ENCODE results near the gene TTI1. TPM values are rescaled to one million over a fixed set of nuclear protein-coding genes. Genes with fewer than 3 reads are reported as not detected.

TTI1 gene
- total RNA-seq, 1 experiment from 2014 or later, result 26.9 TPM

DNA sequence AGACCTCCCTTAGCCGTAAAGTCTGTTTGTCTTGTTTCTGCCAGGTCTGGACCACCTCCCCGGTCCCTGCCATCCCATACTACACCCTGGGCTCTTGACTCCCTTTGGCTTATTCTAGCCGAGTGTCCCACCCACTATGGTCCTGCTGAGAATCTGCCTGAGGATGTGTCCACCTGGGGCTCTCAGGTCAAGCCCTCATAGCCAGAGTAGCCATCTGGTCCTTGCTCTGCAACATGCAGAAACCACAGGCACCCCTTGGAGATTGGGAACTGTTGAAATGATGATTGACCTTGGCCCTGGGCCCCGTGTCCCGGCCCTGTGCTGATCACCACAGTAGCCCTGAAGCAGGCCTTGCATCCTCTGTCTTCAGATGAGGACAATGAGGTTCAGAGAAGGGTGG, 86.3 kb downstream of the TTI1 start:
- Histone ChIP-seq H3K79me2 (ENCODE audit: insufficient read depth, low read length) (no peaks in the 10 kb centered on the region), H3K4me3 (replicated peaks in 1 of 2; ENCODE audit: low read depth in 1 of 2, low read length in 2 of 2) (no peak overlapping the region), H3K9me2 (ENCODE audit: insufficient read depth) (no peaks in the 10 kb centered on the region), H3K9me3 (ENCODE audit: control insufficient read depth in 1 of 2, insufficient read depth in 1 of 2, low read depth in 1 of 2, low read length in 2 of 2) (no peaks in the 10 kb centered on the region), H3K4me1 (ENCODE audit: control insufficient read depth in 1 of 2, insufficient read depth in 2 of 2, low read length in 2 of 2) (no peaks in the 10 kb centered on the region), H3K36me3 (ENCODE audit: control insufficient read depth in 1 of 2, insufficient read depth in 2 of 2, low read length in 2 of 2) (no peaks in the 10 kb centered on the region), H3K27me3 (ENCODE audit: insufficient read depth, low read length) (no peaks in the 10 kb centered on the region), H3K9ac (ENCODE audit: low read length) (no peak overlapping the region), H2AFZ (ENCODE audit: low read depth, low read length, poor library complexity, severe bottlenecking) (no peak overlapping the region), H3K27ac (ENCODE audit: low read depth, low read length) (no peak overlapping the region), H3K4me2 (ENCODE audit: low read length) (no peak overlapping the region), H4K20me1 (ENCODE audit: insufficient read depth) (no peaks in the 10 kb centered on the region)
- intact Hi-C loops (cut with micrococcal nuclease), result no loop called here
- TF ChIP-seq, protein P1, sequence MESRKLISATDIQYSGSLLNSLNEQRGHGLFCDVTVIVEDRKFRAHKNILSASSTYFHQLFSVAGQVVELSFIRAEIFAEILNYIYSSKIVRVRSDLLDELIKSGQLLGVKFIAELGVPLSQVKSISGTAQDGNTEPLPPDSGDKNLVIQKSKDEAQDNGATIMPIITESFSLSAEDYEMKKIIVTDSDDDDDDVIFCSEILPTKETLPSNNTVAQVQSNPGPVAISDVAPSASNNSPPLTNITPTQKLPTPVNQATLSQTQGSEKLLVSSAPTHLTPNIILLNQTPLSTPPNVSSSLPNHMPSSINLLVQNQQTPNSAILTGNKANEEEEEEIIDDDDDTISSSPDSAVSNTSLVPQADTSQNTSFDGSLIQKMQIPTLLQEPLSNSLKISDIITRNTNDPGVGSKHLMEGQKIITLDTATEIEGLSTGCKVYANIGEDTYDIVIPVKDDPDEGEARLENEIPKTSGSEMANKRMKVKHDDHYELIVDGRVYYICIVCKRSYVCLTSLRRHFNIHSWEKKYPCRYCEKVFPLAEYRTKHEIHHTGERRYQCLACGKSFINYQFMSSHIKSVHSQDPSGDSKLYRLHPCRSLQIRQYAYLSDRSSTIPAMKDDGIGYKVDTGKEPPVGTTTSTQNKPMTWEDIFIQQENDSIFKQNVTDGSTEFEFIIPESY (IDR thresholded peaks at IDR 0.05; ENCODE audit: extremely low read depth, insufficient replicate concordance, low read length), result no peak
- TF ChIP-seq SIN3A (IDR thresholded peaks at IDR 0.05; ENCODE audit: low read depth), result no peak
- TF ChIP-seq CBX3 (IDR thresholded peaks at IDR 0.05; ENCODE audit: low read depth), result no peak
- no peak for TF ChIP-seq ZNF274 (IDR thresholded peaks at IDR 0.05; ENCODE audit: low read depth, low read length)
- no peak for TF ChIP-seq EZH2phosphoT487 (IDR thresholded peaks at IDR 0.05; ENCODE audit: borderline replicate concordance)
- TF ChIP-seq REST (IDR thresholded peaks at IDR 0.05; ENCODE audit: low read depth), result no peak
- no peak for TF ChIP-seq ZFX (IDR thresholded peaks at IDR 0.05)
- TF ChIP-seq EGR1 (IDR thresholded peaks at IDR 0.05; ENCODE audit: low read depth), result no peak
- TF ChIP-seq, protein P2, sequence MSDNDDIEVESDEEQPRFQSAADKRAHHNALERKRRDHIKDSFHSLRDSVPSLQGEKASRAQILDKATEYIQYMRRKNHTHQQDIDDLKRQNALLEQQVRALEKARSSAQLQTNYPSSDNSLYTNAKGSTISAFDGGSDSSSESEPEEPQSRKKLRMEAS (IDR thresholded peaks at IDR 0.05), result no peak
- BruUV-seq (replicated peaks), result no TSS peak
- DNase-seq (ENCODE audit: low read depth, low spot score) (no peak), ATAC-seq (no peak)
- ChIA-PET CTCF (no interaction called here), POLR2A (no interaction called here), RAD21 (ENCODE audit: low non-redundant PET in 1 of 2, low total read pairs in 2 of 2, uncharacterized antibody in 2 of 2, unreplicated experiment in 2 of 2) (no interaction called here)
